IPS-18a (cell line): Measurements from ENCODE around the gene NGRN.

Experiments
- H3K27ac ChIP-seq: one replicate; pipeline ENCODE4 v1.5.1; 2013; ENCODE audit warnings: low read length
- H3K27me3 ChIP-seq: one replicate; pipeline ENCODE4 v1.6.1; 2013; ENCODE audit warnings: mild to moderate bottlenecking, low read length; ENCODE audit not compliant: control insufficient read depth, insufficient read depth
- H3K36me3 ChIP-seq: one replicate; pipeline ENCODE4 v1.6.1; 2013; ENCODE audit warnings: low read depth, low read length; ENCODE audit not compliant: control insufficient read depth
- H3K4me1 ChIP-seq: one replicate; pipeline ENCODE4 v1.6.1; 2013; ENCODE audit warnings: low read depth, low read length; ENCODE audit not compliant: control insufficient read depth
- H3K4me3 ChIP-seq: one replicate; pipeline ENCODE4 v1.5.1; 2013; ENCODE audit warnings: low read length
- H3K9ac ChIP-seq: one replicate; pipeline ENCODE4 v1.6.1; 2013; ENCODE audit warnings: mild to moderate bottlenecking, low read length, moderate library complexity
- H3K9me3 ChIP-seq: one replicate; pipeline ENCODE4 v1.6.1; 2013; ENCODE audit warnings: low read depth, low read length; ENCODE audit not compliant: control insufficient read depth

Gene NGRN

GRCh38 chr15:90228960-90229359 is 36.5 kb upstream of the NGRN start:
- peaks cover 44% of the 10 kb centered on the region for H3K36me3 ChIP-seq
- no peaks in the 10 kb centered on the region for H3K4me1 ChIP-seq
- no peak overlapping the region for H3K9ac ChIP-seq
- H3K27ac ChIP-seq, result no peak overlapping the region
- H3K9me3 ChIP-seq, result no peaks in the 10 kb centered on the region
- no peak overlapping the region for H3K4me3 ChIP-seq
- no peaks in the 10 kb centered on the region for H3K27me3 ChIP-seq

- H3K4me3 ChIP-seq, result no peak overlapping the region
Observed at GRCh38 chr15:90230071-90230494, 35.4 kb upstream of the NGRN start.

GRCh38 chr15:90230610-90231009 is 34.9 kb upstream of the NGRN start:
- H3K27ac ChIP-seq, result no peak overlapping the region
- H3K4me1 ChIP-seq, result peaks cover 6% of the 10 kb centered on the region
- no peak overlapping the region for H3K9ac ChIP-seq
- H3K27me3 ChIP-seq, result no peaks in the 10 kb centered on the region
- H3K36me3 ChIP-seq, result peaks cover 29% of the 10 kb centered on the region
- no peaks in the 10 kb centered on the region for H3K9me3 ChIP-seq
- H3K4me3 ChIP-seq, result no peak overlapping the region

More at GRCh38 chr15:90230071-90230494, 35.4 kb upstream of the NGRN start:
- H3K4me1 ChIP-seq, result peaks cover 6% of the 10 kb centered on the region
- no peak overlapping the region for H3K27ac ChIP-seq
- no peak overlapping the region for H3K9ac ChIP-seq
- H3K36me3 ChIP-seq, result peaks cover 34% of the 10 kb centered on the region
- H3K9me3 ChIP-seq, result no peaks in the 10 kb centered on the region
- no peaks in the 10 kb centered on the region for H3K27me3 ChIP-seq

- Histone ChIP-seq H3K27ac (no peak overlapping the region), H3K27me3 (no peaks in the 10 kb centered on the region), H3K4me1 (peaks cover 6% of the 10 kb centered on the region), H3K9ac (no peak overlapping the region), H3K36me3 (peaks cover 24% of the 10 kb centered on the region), H3K4me3 (no peak overlapping the region), H3K9me3 (no peaks in the 10 kb centered on the region)
Observed at GRCh38 chr15:90231028-90232017, 34.1 kb upstream of the NGRN start.

- Histone ChIP-seq H3K9me3 (no peaks in the 10 kb centered on the region), H3K4me1 (peaks cover 6% of the 10 kb centered on the region), H3K27me3 (no peaks in the 10 kb centered on the region), H3K4me3 (no peak overlapping the region), H3K9ac (no peak overlapping the region), H3K27ac (no peak overlapping the region), H3K36me3 (peaks cover 24% of the 10 kb centered on the region)
Observed at GRCh38 chr15:90232196-90232595, 33.3 kb upstream of the NGRN start.

- Histone ChIP-seq H3K27me3 (no peaks in the 10 kb centered on the region), H3K36me3 (peaks cover 22% of the 10 kb centered on the region), H3K27ac (no peak overlapping the region), H3K4me1 (peaks cover 6% of the 10 kb centered on the region), H3K9ac (peak overlapping the region; percentile 5), H3K9me3 (no peaks in the 10 kb centered on the region), H3K4me3 (peak overlapping the region; percentile 61)
Observed at GRCh38 chr15:90232941-90233386, 32.5 kb upstream of the NGRN start.

GRCh38 chr15:90233387-90234095 is 31.9 kb upstream of the NGRN start, which contains the start of gene CIB1:
CIB1 (minus strand) TSS chr15:90233941; CDS start chr15:90233885, 56 bp downstream.
- no peaks in the 10 kb centered on the region for H3K27me3 ChIP-seq
- peak within 1 kb of the TSS; percentile 61 for H3K4me3 ChIP-seq
- H3K4me1 ChIP-seq, result peaks cover 6% of the 10 kb centered on the region
- H3K36me3 ChIP-seq, result peaks cover 20% of the 10 kb centered on the region
- no peak within 1 kb of the TSS for H3K27ac ChIP-seq
- no peaks in the 10 kb centered on the region for H3K9me3 ChIP-seq
- H3K9ac ChIP-seq, result peak within 1 kb of the TSS; percentile 47

- no peak within 1 kb of the TSS for H3K27ac ChIP-seq
- H3K36me3 ChIP-seq, result peaks cover 14% of the 10 kb centered on the region
- peak within 1 kb of the TSS; percentile 61 for H3K4me3 ChIP-seq
- H3K9ac ChIP-seq, result peak within 1 kb of the TSS; percentile 47
- peaks cover 6% of the 10 kb centered on the region for H3K4me1 ChIP-seq
- H3K9me3 ChIP-seq, result no peaks in the 10 kb centered on the region
- no peaks in the 10 kb centered on the region for H3K27me3 ChIP-seq
Observed at GRCh38 chr15:90234096-90234988, 31.1 kb upstream of the NGRN start, which contains the start of gene GDPGP1. GDPGP1 (plus strand) TSS chr15:90234209; CDS start chr15:90240909, 6,700 bp downstream.

- Histone ChIP-seq H3K4me1 (peaks cover 4% of the 10 kb centered on the region), H3K9me3 (no peaks in the 10 kb centered on the region), H3K4me3 (no peak overlapping the region), H3K36me3 (peaks cover 6% of the 10 kb centered on the region), H3K9ac (no peak overlapping the region), H3K27ac (no peak overlapping the region), H3K27me3 (no peaks in the 10 kb centered on the region)
Observed at GRCh38 chr15:90239371-90239770, 26.1 kb upstream of the NGRN start.

- H3K4me1 ChIP-seq, result no peaks in the 10 kb centered on the region
- H3K36me3 ChIP-seq, result peaks cover 6% of the 10 kb centered on the region
- H3K27me3 ChIP-seq, result no peaks in the 10 kb centered on the region
- H3K4me3 ChIP-seq, result no peak overlapping the region
- H3K9me3 ChIP-seq, result no peaks in the 10 kb centered on the region
- no peak overlapping the region for H3K9ac ChIP-seq
- no peak overlapping the region for H3K27ac ChIP-seq
Observed at GRCh38 chr15:90240856-90241255, 24.6 kb upstream of the NGRN start.
